Liver (tissue), 3 donors: Measurements from ENCODE around the gene CHEK2.

Experiments
- CTCF ChIP-seq: fragments of 150-350 bp; IDR thresholded peaks from 2 replicates; pipeline ENCODE4 v1.5.1; 2017; ENCODE audit warnings: improper control_type of control experiment, low read depth, low read length; ENCODE audit not compliant: missing input control
- JUND ChIP-seq, 2 donors: IDR thresholded peaks; 2 replicates each; pipeline ENCODE4 v1.6.1; 2016; ENCODE audit warnings: antibody characterized with exemption in 2 of 2
- ZBTB33 ChIP-seq: IDR thresholded peaks from 2 replicates; pipeline ENCODE4 v1.6.1; 2016; ENCODE audit warnings: antibody characterized with exemption
- donor health status: healthy.
- donor health status: healthy.

GRCh38 chr22:28639321-28639720, 102.3 kb downstream of the CHEK2 start:
- TF ChIP-seq CTCF (no peak), JUND (IDR thresholded peaks at IDR 0.05) (no peak), ZBTB33 (no peak)
